Uterine smooth muscle cell (primary cell): ENCODE measurements around the gene ANG. TPM values are rescaled to one million over a fixed set of nuclear protein-coding genes. Genes with fewer than 3 reads are reported as not detected.

Experiments used
- total RNA-seq: library from RNA; depleted of rRNA; stranded (reverse); fragments of >200 nt; gene quantifications from 2 replicates; pipeline ENCODE4 v1.2.3, GENCODE V29; 2014

ANG gene
- total RNA-seq, result 5.3 and 5.4 TPM in 2 replicates

GRCh38 chr14:20688167-20688839 lies at the start of gene ANG:
TSS of gene ANG (plus strand) at chr14:20688764. CDS start at chr14:20693565, 4,801 bp downstream.

GRCh38 chr14:20641591-20641990 lies 47.0 kb upstream of the ANG start, which contains the start of gene OR6S1:
TSS of gene OR6S1 (minus strand) at chr14:20641691. CDS start at chr14:20641691, 0 bp downstream.

GRCh38 chr14:20683891-20684661 lies 4.5 kb upstream of the ANG start, which contains the start of gene RNASE4:
TSS of gene RNASE4 (plus strand) at chr14:20684560. CDS start at chr14:20699372, 14,812 bp downstream.

Other genes with a start within 250 kb of the ANG start
- gene OSGEP, start 234.0 kb upstream of the ANG start, total RNA-seq, result 46.5 and 51.5 TPM in 2 replicates
- 79.0 and 82.6 TPM in 2 replicates for gene APEX1, start 233.5 kb upstream of the ANG start, total RNA-seq
- 28.1 and 39.4 TPM in 2 replicates for gene PIP4P1, start 227.3 kb upstream of the ANG start, total RNA-seq
- gene PNP, start 219.4 kb upstream of the ANG start, total RNA-seq, result 39.4 and 48.6 TPM in 2 replicates
- not detected in 2 replicates for gene RNASE10, start 183.2 kb upstream of the ANG start, total RNA-seq
- gene RNASE9, start 127.7 kb upstream of the ANG start, total RNA-seq, result not detected in 2 replicates
- not detected in 2 replicates for gene RNASE11, start 100.8 kb upstream of the ANG start, total RNA-seq
- not detected in 2 replicates for gene RNASE12, start 97.4 kb upstream of the ANG start, total RNA-seq
- gene OR6S1, start 47.1 kb upstream of the ANG start, total RNA-seq, result not detected in 2 replicates
- 15.8 and 21.6 TPM in 2 replicates for gene RNASE4, start 4.2 kb upstream of the ANG start, total RNA-seq
- not detected in 2 replicates for gene EDDM3A, start 57.1 kb downstream of the ANG start, total RNA-seq
- gene EDDM3B, start 79.6 kb downstream of the ANG start, total RNA-seq, result not detected in 2 replicates
- not detected in 2 replicates for gene RNASE6, start 92.5 kb downstream of the ANG start, total RNA-seq
- 0.22 TPM in 1 of 2 replicates, not detected in the other for gene RNASE1, start 114.1 kb downstream of the ANG start, total RNA-seq
- gene RNASE3, start 202.6 kb downstream of the ANG start, total RNA-seq, result not detected in 2 replicates